Fibroblast of pulmonary artery (primary cell): ENCODE results near the gene GRHL3.
A peak's percentile ranks its signal among the peaks of the same experiment; 100 is the strongest.

Source experiments
- DNase-seq: peaks from one replicate; pipeline ENCODE4 v3.0.0-alpha.2; 2010; ENCODE audit warnings: low read depth
- H3K4me3 ChIP-seq: replicated peaks from 2 replicates; pipeline ENCODE4 v1.5.1; 2011; ENCODE audit warnings: low read depth, mild to moderate bottlenecking, control low read depth, low read length, moderate library complexity
- TF ChIP-seq, protein P1 (sequence below): IDR thresholded peaks from 2 replicates; pipeline ENCODE4 v1.5.1; 2011; ENCODE audit warnings: mild to moderate bottlenecking, control low read depth, low read length, inconsistent platforms; ENCODE audit errors: missing control alignments

The GRHL3 gene

DNA sequence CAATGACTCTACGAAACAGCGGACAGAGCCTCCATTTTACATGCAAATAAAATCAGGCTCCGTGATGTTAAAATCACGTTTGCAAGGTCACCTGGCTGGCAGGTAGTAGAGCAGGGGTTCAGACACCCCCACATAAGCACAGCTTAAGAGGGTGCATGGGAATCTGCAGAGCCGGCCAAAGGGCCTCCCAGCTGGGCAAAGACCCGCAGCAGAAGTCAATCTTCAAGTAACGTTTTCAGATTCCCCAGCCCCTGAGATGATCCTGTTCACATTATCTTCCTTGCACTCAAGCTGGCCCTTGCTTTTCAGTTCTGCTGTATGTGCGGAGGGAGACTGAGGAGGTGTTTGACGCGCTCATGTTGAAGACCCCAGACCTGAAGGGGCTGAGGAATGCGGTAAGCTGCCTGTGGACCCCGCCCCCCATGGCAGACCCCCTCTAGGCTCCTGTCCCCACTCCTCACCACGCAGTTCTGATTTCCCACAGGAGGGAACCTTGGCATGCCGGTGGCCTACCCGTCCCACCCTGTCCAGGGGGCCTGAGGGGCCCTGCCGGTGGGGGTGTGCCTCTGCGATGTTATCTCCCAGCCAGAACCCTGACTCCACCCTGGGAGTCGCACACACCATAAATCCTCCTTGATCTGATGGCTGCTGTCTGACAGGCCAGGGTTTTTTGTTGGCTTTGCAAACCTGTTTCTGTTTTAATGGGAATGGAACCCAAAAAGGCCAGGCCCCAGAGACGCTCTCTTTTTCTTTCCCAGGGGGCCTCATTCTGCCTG is 28.2 kb downstream of the GRHL3 start:
- TF ChIP-seq, protein P1, sequence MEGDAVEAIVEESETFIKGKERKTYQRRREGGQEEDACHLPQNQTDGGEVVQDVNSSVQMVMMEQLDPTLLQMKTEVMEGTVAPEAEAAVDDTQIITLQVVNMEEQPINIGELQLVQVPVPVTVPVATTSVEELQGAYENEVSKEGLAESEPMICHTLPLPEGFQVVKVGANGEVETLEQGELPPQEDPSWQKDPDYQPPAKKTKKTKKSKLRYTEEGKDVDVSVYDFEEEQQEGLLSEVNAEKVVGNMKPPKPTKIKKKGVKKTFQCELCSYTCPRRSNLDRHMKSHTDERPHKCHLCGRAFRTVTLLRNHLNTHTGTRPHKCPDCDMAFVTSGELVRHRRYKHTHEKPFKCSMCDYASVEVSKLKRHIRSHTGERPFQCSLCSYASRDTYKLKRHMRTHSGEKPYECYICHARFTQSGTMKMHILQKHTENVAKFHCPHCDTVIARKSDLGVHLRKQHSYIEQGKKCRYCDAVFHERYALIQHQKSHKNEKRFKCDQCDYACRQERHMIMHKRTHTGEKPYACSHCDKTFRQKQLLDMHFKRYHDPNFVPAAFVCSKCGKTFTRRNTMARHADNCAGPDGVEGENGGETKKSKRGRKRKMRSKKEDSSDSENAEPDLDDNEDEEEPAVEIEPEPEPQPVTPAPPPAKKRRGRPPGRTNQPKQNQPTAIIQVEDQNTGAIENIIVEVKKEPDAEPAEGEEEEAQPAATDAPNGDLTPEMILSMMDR: no peak
- H3K4me3 ChIP-seq: no peak overlapping the region
- DNase-seq: no peak

DNA sequence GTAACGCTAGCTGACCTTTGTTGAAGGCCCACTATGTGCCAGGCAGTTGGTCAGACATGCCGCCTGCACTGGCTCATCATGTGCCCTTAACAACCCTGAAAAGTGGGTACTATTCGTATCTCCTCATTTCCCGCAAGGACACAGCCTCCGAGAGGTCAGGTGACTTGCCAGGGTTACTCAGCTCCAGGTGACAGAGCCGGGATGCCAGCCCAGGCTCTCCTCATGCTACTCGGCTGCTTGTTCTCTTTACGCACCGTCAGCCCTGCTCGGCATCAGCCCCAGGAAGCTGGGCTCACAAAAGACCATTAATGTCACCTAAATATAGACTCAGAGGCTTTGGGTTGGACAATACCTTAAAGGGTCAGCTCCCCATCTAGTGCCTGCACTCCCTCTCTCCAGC is 29.0 kb downstream of the GRHL3 start:
- no peak for DNase-seq
- H3K4me3 ChIP-seq: no peak overlapping the region
- TF ChIP-seq, protein P1: no peak

DNA sequence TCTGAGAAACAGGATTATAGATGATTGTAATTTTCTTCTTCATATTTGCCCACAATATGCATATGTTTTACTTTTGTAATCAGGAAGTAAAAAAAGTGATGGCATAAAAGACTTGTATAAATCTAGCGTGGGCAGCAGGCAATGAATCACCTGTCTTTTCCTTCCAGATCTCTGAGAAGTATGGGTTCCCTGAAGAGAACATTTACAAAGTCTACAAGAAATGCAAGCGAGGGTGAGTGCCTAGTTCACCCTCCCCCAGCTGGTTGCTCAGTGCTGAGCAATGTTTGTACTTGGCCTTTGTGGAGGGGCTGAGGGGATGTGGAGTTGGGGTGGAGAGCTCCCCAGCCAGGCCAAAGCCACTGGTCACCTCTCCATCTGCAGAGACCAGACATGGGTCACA is 30.7 kb downstream of the GRHL3 start:
- no peak for DNase-seq
- TF ChIP-seq, protein P1: no peak
- no peak overlapping the region for H3K4me3 ChIP-seq

DNA sequence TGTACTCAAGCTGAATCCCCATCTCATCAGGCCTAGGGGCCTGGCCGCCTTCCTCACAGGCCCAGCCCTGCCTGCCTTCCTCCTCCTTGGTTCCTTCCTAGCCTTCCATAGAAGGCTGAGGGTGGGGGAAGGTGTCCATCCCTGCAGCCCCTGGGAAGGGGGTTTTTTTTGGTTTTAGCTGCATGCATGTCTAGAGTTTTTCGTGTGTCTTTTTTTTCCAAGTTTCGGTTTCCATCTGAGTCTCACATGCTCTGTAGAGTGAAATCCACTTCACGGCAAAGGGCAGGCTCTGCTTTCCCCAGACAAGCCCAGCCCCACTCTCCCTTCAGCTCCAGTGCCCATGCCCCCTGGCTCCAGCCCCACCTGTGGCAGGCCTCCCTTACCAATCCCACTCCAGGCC is 32.1 kb downstream of the GRHL3 start:
- no peak overlapping the region for H3K4me3 ChIP-seq
- TF ChIP-seq, protein P1: no peak
- no peak for DNase-seq

DNA sequence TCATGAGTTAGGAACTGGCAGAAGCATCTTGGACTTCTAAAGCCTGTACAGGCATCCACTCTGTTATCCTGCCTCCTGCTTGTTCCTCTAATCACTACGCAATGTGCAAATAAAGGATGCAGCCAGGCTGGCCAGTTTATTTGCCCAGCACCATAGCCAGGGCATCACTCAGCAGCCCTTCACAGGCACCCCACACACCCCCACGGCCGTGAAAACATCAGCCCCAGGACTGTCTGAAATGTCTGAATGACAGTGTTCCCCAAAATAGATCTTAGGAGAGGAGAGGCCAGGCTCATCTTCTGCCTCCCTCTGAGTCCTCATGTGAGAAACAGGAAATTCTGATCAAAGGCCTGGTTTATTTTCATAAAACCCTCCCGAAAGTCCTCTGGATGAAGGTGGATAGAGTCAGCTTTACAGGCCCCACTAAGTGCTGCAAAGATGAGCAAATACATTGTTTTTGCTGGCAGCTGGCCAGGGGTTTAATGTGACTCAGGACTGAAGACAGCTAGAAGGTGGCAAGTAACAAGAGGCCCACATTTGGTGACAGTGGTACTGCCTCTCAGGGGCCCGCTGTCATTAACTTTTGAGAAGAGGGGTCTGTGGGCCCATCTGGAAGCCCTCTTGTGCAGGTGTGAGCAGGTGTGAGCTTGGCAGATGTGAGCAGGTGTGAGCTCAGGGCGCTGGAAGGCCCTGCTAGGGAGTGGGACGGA is 32.9 kb downstream of the GRHL3 start:
- TF ChIP-seq, protein P1: no peak
- no peak overlapping the region for H3K4me3 ChIP-seq
- peak; percentile 29 for DNase-seq

DNA sequence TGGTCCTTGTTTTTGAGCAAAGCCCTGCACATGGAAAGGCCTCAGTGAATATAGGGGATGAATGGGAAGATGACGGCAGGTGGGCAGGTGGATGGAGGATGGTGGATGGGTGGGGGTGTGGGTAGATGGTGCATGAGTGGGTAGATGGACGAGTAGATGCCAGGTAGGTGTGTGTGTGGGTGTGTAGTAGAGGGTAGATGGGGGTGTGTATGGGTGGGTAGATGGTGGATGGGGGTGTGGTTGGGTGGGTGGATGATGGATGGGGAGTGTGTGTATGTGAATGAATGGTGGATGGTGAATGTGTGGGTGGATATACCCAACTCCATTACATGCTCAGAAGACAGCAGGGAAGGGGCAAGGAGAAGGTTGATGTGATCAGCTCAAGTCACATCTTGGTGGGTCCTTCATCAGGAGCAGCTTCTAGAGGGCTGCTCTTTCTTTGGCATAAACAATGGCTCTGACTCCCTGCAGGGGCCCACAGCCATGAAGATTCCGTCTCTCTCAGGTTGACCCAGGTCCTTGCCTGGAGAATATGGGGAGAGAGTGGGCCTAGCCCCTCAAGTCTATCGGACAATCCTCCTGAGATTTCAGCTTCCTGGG is 34.2 kb downstream of the GRHL3 start:
- TF ChIP-seq, protein P1: no peak
- DNase-seq: no peak
- H3K4me3 ChIP-seq: no peak overlapping the region
